Endometrial microvascular endothelial cells (primary cell): Measurements from ENCODE around the gene NCBP1. TPM values are rescaled to one million over a fixed set of nuclear protein-coding genes. Genes with fewer than 3 reads are reported as not detected.

Experiments
- in situ Hi-C: cut with HindIII; loops from 2 replicates; pipeline ENCODE4 v1.10.0; 2017; ENCODE audit warnings: low sequenced_read_pairs, low pct_unique_long_range_greater_than_20kb; ENCODE audit errors: inconsistent ontology term
- total RNA-seq: library from RNA; depleted of rRNA; stranded (reverse); fragments of >200 nt; gene quantifications from one replicate; pipeline ENCODE4 v1.2.3, GENCODE V29; 2015; ENCODE audit errors: inconsistent ontology term

NCBP1 gene
- total RNA-seq, 1 donor from 2014 or later = 41.4 TPM

GRCh38 chr9:97704345-97704677, 70.7 kb downstream of the NCBP1 start:
- in situ Hi-C loops = no loop called here

GRCh38 chr9:97704851-97705250, 71.2 kb downstream of the NCBP1 start:
- in situ Hi-C loops = no loop called here

- in situ Hi-C loops = no loop called here
Measured at GRCh38 chr9:97705354-97705950, 71.8 kb downstream of the NCBP1 start.

DNA sequence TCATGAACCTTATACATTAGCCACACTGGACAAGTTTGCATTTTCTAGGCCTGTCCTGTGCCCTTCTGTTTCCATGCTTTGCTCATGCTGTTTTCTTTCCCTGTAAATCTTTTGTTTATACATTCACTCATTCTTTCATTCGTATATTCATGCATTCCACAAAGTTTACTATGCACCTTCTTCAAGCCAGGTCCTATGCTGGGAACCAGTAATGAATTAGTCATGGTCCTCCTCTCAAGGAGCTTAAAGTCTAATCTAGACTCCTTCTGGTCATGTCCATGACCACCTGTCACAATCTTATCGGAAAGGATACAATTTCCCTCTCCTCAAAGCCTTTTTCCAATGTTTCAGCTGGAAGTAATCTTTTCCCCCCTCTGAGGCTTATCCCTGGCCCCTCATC, 72.6 kb downstream of the NCBP1 start:
- in situ Hi-C loops = no loop called here

DNA sequence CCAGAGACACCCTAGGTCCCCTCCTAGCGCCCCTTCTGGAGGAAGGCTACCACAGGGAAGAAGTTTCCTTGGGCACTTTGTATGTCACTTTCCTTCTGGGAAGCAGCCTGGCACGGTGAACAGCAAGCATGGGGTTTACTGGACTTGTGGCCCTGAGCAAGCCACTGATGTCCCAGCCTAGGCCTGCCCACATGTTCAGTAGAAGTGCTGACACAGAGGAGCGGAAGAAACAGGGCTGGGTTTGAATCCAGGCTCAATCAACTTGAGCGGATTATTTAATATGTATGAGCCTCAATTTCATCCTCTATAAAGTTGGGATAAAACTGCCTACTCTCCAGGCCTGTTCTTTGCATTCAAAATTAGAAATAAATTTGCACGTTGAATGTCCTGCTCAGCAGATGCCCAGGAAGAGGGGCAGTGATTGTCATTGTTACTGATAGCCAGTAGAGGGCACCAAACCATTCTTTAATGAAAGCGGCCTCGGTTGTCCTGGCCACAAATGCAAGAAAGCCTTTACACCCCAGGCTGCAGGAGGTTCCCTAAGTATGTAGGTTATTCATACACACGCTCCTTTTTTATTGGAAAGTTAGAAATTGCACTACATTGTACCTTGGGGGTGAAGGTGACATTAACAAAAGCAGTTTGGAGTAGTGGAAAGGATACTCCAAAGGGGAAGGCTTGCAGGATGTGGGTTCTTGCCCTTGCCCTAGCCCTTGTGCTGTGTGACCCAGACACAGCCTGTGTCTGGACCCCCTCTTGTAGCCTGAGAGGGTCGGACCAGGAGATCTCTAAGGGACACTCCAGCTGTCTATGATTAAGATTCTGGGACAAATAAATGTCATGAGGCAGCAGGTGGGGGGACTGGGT, 77.0 kb downstream of the NCBP1 start:
- in situ Hi-C loops = no loop called here

DNA sequence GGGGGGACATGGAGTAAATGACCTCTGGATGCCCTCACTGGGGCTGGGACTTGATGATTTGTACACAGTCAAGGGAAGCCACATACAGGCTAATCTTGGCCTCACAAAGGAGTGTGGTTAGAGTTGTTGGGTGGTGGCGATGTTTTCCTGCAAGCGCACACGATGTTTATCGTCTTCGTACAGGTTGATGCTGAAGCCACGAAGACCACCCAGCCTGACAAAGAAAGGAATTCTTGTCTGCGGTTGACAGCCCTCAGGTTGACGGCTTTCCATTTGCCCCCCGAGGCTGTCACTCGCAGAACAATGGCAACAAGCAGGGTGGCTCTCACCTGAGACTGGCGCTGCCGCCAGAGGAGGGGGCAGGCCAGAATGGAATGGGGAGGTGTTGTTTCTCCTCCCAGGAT, 77.6 kb downstream of the NCBP1 start:
- in situ Hi-C loops = no loop called here

- in situ Hi-C loops = no loop called here
Measured at GRCh38 chr9:97714435-97714834, 80.8 kb downstream of the NCBP1 start.

- in situ Hi-C loops = no loop called here
Measured at GRCh38 chr9:97717866-97718265, 84.2 kb downstream of the NCBP1 start.

DNA sequence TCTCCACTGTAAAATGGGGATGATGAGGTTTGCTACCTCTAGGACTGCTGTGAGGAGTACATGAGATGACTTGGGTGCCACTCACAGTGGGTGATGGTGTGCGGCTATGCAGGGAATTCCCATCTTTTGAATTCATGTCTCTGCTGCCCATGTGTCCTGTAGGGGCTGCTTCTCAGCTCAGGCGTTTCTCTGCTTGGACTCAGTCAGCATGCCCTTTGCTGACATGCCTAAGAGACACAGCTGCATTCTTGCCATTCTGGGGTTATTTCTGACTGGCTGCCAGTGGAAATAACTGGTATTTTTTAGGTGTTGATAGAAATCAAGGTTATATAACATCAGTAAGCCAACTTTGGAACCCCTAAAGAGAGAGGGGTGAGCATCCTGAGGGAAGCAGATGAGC, 87.8 kb downstream of the NCBP1 start:
- in situ Hi-C loops = no loop called here

DNA sequence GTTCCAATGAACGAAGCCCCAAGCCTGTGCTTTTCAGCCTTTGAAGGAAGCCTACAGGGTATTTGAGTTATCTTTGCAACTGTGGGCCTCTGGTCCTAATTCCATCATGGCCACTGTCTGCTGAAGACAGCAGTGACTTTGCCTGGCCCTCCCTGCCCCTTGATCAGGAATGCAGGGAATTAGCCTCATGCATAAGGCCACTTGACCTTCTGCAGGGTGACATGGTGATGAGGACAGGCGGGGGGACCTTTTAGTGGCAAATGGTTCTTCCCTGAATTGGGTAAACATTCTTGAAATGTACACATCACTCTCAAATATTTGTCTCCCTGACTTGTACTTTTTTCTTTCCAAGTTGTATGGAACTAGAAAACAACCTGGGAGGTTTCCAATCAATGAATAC, 88.7 kb downstream of the NCBP1 start:
- in situ Hi-C loops = no loop called here

Other genes with a start within 250 kb of the NCBP1 start
- gene TDRD7, start 221.7 kb upstream of the NCBP1 start, total RNA-seq = 16.7 TPM
- 0.56 TPM for gene TMOD1, start 132.2 kb upstream of the NCBP1 start, total RNA-seq
- gene TSTD2, start 453 bp upstream of the NCBP1 start, total RNA-seq = 9.5 TPM
- 7.2 TPM for gene XPA, start 63.5 kb downstream of the NCBP1 start, total RNA-seq
- not detected for gene FOXE1, start 219.4 kb downstream of the NCBP1 start, total RNA-seq